HFF-Myc (cell line): ENCODE data around the gene CSTB.

ENCODE experiments used
- DNase-seq: peaks from one replicate; pipeline ENCODE4 v3.0.0-alpha.2; 2011; ENCODE audit warnings: low read depth; ENCODE audit errors: extremely low read depth
- H3K4me3 ChIP-seq: replicated peaks from 2 replicates; pipeline ENCODE4 v1.5.1; 2011; ENCODE audit warnings: low read depth, mild to moderate bottlenecking, control low read depth, low read length
- TF ChIP-seq, protein P1 (sequence below): IDR thresholded peaks from 2 replicates; pipeline ENCODE4 v1.5.1; 2012; ENCODE audit warnings: mild to moderate bottlenecking, low read depth, low read length, control low read depth; ENCODE audit errors: missing control alignments

CSTB gene

DNA sequence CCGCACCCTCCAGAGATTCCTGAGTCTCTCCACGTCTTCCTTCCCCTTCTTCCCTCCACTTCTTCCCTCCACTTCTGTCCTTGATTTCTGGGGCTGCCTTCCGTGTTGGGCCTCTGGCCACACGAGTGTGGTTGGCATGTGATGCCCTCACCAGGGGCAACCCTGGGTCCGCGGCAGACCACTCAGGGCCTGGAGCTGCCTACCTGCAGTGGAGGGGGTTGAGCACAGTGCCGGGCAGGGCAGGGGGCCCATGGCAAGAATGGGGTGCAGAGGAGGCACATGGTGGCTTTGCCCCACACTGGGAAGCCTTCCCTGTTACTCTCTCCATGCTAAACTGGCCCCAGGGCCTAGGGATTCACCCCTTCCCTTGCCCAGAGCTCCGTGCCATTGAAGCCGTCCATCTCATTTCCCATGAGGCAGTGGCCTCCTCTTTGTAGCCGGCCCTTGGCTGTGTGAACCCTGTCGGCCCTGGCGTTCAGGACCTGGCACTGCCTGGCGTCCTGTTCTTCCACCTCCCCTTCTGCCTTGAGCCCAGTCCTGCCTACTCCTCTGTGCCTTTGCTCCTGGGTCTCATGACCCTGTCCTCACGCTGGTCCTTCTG lies 26.7 kb upstream of the CSTB start:
- TF ChIP-seq, protein P1, sequence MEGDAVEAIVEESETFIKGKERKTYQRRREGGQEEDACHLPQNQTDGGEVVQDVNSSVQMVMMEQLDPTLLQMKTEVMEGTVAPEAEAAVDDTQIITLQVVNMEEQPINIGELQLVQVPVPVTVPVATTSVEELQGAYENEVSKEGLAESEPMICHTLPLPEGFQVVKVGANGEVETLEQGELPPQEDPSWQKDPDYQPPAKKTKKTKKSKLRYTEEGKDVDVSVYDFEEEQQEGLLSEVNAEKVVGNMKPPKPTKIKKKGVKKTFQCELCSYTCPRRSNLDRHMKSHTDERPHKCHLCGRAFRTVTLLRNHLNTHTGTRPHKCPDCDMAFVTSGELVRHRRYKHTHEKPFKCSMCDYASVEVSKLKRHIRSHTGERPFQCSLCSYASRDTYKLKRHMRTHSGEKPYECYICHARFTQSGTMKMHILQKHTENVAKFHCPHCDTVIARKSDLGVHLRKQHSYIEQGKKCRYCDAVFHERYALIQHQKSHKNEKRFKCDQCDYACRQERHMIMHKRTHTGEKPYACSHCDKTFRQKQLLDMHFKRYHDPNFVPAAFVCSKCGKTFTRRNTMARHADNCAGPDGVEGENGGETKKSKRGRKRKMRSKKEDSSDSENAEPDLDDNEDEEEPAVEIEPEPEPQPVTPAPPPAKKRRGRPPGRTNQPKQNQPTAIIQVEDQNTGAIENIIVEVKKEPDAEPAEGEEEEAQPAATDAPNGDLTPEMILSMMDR = no peak
- H3K4me3 ChIP-seq = no peak overlapping the region
- DNase-seq = no peak

DNA sequence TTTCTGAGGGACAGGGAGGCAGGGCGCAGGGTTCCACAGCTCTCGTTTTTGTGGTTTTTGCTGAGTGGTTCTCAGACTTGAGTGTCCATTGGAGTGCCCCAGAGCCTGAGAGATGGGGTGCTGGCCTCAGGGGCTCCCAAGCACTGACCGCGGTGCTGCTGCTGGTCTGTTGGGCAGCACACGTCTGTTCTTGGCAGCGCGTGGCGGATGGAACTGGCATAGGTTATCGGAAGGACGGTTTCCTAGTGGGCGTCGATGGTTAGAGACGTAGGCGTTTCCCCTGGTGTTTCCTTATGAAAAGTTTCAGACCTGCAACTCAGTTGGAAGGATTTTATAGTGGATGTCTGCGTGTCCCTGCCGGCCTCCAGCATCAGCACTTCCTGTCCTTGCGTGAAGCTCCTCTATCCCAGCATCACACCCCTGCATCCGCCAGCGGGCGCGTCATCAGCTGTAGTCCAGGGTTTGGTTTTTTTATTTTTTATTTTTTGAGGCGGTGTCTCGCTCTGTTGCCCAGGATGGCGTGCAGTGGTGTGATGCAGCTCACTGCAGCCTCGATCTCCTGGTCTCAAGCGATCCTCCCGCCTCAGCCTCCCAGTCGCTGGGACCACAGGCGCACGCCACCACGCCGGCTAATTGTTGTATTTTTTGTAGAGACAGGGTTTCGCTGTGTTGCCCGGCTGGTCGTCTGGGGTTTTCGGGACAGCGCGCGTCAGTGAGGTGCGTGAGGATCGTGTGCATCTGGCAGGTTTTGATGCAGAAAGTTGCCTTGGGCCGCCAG lies 25.1 kb upstream of the CSTB start:
- no peak overlapping the region for H3K4me3 ChIP-seq
- TF ChIP-seq, protein P1 = no peak
- DNase-seq = no peak

DNA sequence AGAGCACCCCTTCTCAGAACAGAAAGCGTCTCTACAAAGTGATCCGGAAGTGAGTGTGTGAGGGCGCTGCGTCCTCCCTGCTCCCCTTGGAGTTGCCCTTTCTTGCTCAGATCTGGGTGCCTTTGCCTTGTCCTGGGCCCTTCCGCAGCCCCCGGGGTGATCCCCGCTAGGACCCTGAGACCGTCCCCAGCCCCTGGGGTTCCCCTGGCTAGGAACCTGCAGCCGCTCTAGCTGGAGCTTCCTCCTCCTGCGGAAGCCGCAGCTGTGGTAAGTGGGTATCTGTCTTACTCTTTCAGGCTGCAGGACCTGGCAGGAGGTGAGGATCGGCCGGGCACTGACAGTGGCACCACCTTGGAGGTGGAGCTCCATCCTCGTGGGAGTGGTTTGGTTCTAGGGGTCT lies 24.5 kb upstream of the CSTB start:
- no peak for DNase-seq
- H3K4me3 ChIP-seq = no peak overlapping the region
- TF ChIP-seq, protein P1 = no peak

DNA sequence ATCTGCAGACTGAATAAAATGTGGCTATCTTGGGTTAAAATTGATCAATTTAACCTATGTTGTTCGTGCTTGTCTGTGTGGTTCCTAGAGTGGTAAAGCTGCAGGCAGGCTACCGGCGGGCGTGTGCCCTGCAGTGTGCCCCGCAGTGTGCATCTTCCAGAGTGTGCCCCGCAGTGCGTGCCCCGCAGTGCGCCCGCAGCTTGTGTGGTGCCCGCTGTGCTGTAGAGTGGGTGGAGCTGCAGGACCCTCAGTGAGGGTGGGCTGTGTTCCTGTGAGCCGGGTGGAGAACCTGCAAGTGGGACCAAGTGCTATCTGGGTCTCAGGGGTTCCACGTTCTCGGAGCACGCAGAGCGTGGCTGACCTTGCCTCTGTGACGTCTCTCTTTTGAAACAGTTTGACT lies 24.0 kb upstream of the CSTB start:
- TF ChIP-seq, protein P1 = no peak
- no peak for DNase-seq

DNA sequence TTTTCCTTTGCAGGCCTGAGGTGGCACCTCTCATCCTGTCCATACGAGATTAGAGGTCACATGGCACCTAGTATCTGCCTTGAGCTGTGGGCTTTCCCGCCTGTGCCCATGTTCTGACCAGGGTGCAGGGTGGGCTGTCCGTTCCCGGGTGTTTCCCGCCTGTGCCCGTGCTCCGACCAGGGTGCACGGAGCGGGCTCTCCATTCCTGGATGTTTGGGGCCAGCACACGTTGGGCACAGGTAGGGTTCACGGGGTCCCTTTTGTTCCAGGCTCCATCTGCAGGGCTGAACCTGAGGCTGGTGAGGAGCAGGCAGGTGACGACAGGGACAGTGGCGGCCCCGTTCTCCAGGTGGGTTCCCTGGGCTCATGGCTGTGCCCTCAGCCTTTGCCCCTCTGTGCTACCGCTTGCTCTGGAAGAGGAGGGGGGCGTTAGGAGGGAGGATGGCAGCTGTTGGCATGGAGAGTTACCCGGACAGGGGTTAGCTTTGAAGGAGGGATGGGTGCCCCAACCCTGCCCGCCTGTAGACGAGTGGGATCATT lies 23.3 kb upstream of the CSTB start:
- no peak overlapping the region for H3K4me3 ChIP-seq
- no peak for DNase-seq
- TF ChIP-seq, protein P1 = no peak

More for the DNA sequence above, 24.0 kb upstream of the CSTB start:
- no peak overlapping the region for H3K4me3 ChIP-seq

DNA sequence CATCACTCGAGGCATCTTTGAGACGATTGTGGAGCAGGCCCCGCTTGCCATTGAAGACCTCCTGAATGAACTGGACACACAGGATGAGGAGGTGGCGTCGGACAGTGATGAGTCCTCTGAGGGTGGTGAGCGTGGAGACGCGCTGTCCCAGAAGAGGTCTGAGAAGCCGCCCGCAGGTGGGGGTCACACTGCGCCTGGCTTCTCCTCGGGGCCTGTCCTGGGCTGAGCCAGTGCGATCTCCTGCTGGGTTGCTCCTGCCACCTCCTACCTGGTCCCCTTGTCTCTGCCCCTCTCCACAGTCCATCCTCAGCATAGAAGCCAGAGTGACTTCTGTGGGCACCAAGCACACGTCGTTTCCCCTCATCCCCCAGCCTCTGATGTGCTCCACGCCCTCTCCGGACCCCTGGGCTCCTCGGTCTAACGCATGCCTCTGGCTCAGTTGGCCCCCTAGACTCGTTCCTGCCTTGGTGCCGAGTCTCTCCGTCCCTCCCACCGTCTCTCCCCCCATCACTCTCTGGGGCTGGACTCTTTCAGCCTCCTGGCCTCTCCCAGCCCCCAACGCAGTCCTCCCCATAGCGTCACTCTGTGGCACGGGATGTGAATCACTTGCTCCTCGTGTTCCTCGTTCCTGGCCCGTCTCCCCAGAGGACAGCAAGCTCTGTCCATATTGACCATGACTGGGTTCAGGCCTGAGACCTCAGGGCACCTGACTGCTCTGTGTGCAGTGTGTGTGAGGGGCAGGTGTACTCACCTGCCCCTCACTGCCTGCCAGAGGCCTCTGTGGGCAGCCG lies 22.0 kb upstream of the CSTB start:
- TF ChIP-seq, protein P1 = no peak
- DNase-seq = no peak
- no peak overlapping the region for H3K4me3 ChIP-seq
